HEK293T (cell line): ENCODE measurements around the gene TDP2.
"Not testable (repeated sequence)": the region's sequence is repeated elsewhere in the genome, so short reads cannot be mapped to it uniquely, and the experiment has no call there.

Experiments used
- CTCF ChIA-PET: fragments of 350-600 bp; formaldehyde crosslinking; extraction: SDS; loops from one replicate; lab custom pipeline; 2021; ENCODE audit warnings: antibody characterized with exemption, inconsistent platforms; lab: Yijun Ruan, JAX
- POLR2A ChIA-PET: fragments of 350-600 bp; formaldehyde crosslinking; extraction: SDS; loops from one replicate; lab custom pipeline; 2020; ENCODE audit warnings: antibody characterized with exemption, inconsistent platforms; lab: Yijun Ruan, JAX
- DNase-seq: peaks from one replicate; pipeline ENCODE4 v3.0.0; 2012; ENCODE audit warnings: mixed read lengths; ENCODE audit errors: extremely low spot score
- ARNT ChIP-seq: fragments of 450-650 bp; IDR thresholded peaks from 2 replicates; pipeline ENCODE4 v1.6.1; 2017; ENCODE audit warnings: mild to moderate bottlenecking
- BHLHE40 ChIP-seq: fragments of 450-650 bp; IDR thresholded peaks from 2 replicates; pipeline ENCODE4 v1.6.1; 2016; ENCODE audit warnings: mild to moderate bottlenecking, moderate library complexity, borderline replicate concordance
- CTBP1 ChIP-seq: fragments of 450-650 bp; IDR thresholded peaks from 2 replicates; pipeline ENCODE4 v1.6.1; 2016; ENCODE audit warnings: borderline replicate concordance
- ELF4 ChIP-seq: fragments of 450-650 bp; IDR thresholded peaks from 2 replicates; pipeline ENCODE4 v1.6.1; 2017; ENCODE audit warnings: antibody characterized with exemption
- FOXA1 ChIP-seq: fragments of 450-650 bp; IDR thresholded peaks from 2 replicates; pipeline ENCODE4 v1.6.1; 2016; ENCODE audit warnings: mild to moderate bottlenecking
- FOXK2 ChIP-seq: fragments of 450-650 bp; IDR thresholded peaks from 2 replicates; pipeline ENCODE4 v1.6.1; 2016; ENCODE audit warnings: mild to moderate bottlenecking
- FOXM1 ChIP-seq: fragments of 450-650 bp; IDR thresholded peaks from 2 replicates; pipeline ENCODE4 v1.6.1; 2017; ENCODE audit warnings: mild to moderate bottlenecking, borderline replicate concordance
- HDGF ChIP-seq: fragments of 450-650 bp; IDR thresholded peaks from 2 replicates; pipeline ENCODE4 v1.6.1; 2017; ENCODE audit warnings: antibody characterized with exemption, borderline replicate concordance
- L3MBTL2 ChIP-seq: fragments of 450-650 bp; conservative IDR thresholded peaks from 2 replicates; pipeline ENCODE4 v1.6.1; 2016; ENCODE audit warnings: mild to moderate bottlenecking
- LEF1 ChIP-seq: fragments of 450-650 bp; IDR thresholded peaks from 2 replicates; pipeline ENCODE4 v1.6.1; 2017; ENCODE audit warnings: mild to moderate bottlenecking, borderline replicate concordance
- NFRKB ChIP-seq: fragments of 450-650 bp; IDR thresholded peaks from 2 replicates; pipeline ENCODE4 v1.6.1; 2016; ENCODE audit warnings: mild to moderate bottlenecking, moderate library complexity
- SP1 ChIP-seq: fragments of 450-650 bp; IDR thresholded peaks from 2 replicates; pipeline ENCODE4 v1.6.1; 2017
- SUZ12 ChIP-seq: fragments of 450-650 bp; IDR thresholded peaks from 2 replicates; pipeline ENCODE4 v1.6.1; 2016; ENCODE audit warnings: mild to moderate bottlenecking
- TARDBP ChIP-seq: fragments of 450-650 bp; IDR thresholded peaks from 2 replicates; pipeline ENCODE4 v1.6.1; 2016
- ZNF384 ChIP-seq: fragments of 450-650 bp; IDR thresholded peaks from 2 replicates; pipeline ENCODE4 v1.6.1; 2016
- TF ChIP-seq, protein P1 (sequence below): fragments of 450-650 bp; IDR thresholded peaks from 2 replicates; pipeline ENCODE4 v1.6.1; 2016

The TDP2 gene

GRCh38 chr6:24649691-24650090 lies 17.0 kb downstream of the TDP2 start:
- ChIA-PET POLR2A (no interaction called here), CTCF (interaction anchor here (1.2 kb wide), 1 partner anchor 261 kb away, joined by 4 read pairs; no protein-coding TSS in a partner anchor)
- no peak for TF ChIP-seq FOXM1
- TF ChIP-seq CTBP1: no peak
- no peak for TF ChIP-seq L3MBTL2
- no peak for TF ChIP-seq SUZ12
- no peak for TF ChIP-seq SP1
- TF ChIP-seq FOXA1: no peak
- DNase-seq: no peak

- CTCF ChIA-PET: interaction anchor here (0.6 kb wide), 2 partner anchors 18 to 154 kb away, joined by 3 to 4 read pairs; partner anchors contain the start of genes ALDH5A1 and TDP2
- TF ChIP-seq ARNT: no peak
- POLR2A ChIA-PET: no interaction called here
- no peak for DNase-seq
Measured at GRCh38 chr6:24648276-24648675, 18.4 kb downstream of the TDP2 start.

- TF ChIP-seq NFRKB: no peak
- TF ChIP-seq CTBP1: no peak
- TF ChIP-seq LEF1: no peak
- TF ChIP-seq BHLHE40: no peak
- TF ChIP-seq, protein P1, sequence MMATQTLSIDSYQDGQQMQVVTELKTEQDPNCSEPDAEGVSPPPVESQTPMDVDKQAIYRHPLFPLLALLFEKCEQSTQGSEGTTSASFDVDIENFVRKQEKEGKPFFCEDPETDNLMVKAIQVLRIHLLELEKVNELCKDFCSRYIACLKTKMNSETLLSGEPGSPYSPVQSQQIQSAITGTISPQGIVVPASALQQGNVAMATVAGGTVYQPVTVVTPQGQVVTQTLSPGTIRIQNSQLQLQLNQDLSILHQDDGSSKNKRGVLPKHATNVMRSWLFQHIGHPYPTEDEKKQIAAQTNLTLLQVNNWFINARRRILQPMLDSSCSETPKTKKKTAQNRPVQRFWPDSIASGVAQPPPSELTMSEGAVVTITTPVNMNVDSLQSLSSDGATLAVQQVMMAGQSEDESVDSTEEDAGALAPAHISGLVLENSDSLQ: no peak
- TF ChIP-seq SP1: no peak
- TF ChIP-seq ZNF384: no peak
- no peak for TF ChIP-seq ARNT
- no peak for TF ChIP-seq L3MBTL2
- no peak for DNase-seq
- CTCF ChIA-PET: no interaction called here
- POLR2A ChIA-PET: interaction anchor here (1.5 kb wide), 1 partner anchor 10 kb away, joined by 3 read pairs; no protein-coding TSS in a partner anchor
Measured at GRCh38 chr6:24646771-24647170, 19.9 kb downstream of the TDP2 start.

- CTCF ChIA-PET: no interaction called here
- TF ChIP-seq TARDBP (no peak), FOXK2 (no peak)
- DNase-seq: no peak
- POLR2A ChIA-PET: no interaction called here
Measured at GRCh38 chr6:24644377-24644776, 22.3 kb downstream of the TDP2 start.

DNA sequence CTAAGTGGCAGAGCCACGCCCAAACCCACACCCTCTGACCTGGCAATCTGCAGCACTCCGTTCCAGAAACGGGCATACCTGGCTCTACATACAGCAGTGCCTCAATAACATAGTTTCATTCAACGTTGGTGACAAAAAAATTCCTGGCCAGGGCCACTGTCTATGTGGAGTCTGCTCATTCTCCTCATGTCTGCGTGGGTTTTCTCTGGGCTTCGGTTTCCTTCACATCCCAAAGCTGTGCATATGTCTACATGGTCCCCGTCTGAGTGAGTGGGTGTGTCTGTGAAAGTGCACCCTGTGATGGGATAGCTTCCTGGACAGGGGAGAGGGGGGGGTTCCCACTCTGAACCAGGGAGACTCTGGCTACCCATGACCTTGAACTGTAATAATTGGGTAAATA lies 22.8 kb downstream of the TDP2 start:
- no peak for DNase-seq
- TF ChIP-seq TARDBP (no peak), FOXA1 (no peak), L3MBTL2 (no peak), CTBP1 (no peak), SUZ12 (no peak), ZNF384 (no peak)
- POLR2A ChIA-PET: no interaction called here
- CTCF ChIA-PET: no interaction called here

DNA sequence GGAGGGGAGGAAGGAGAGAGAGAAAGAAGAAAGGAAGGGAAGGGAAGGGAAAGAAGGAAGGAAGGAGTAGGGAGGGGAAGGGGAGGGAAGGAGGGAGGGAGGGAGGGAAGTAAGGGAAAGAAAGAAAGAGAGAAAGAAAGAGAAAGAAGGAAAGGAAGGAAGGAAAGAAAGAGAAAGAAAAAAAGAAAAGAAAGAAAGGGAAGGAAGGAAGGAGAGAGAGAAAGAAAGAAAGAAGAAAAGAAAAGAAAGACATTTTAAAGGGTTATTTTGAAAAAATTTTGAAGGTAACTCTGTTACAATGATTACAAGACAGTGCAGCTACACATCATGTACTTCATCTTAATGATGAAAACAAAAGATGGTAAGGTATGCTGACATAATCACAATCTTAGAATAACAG lies 24.6 kb downstream of the TDP2 start:
- TF ChIP-seq, protein P1: no peak
- TF ChIP-seq SP1 (no peak), BHLHE40 (no peak), HDGF (no peak), NFRKB (no peak), SUZ12 (no peak), ELF4 (no peak), TARDBP (no peak), ZNF384 (no peak), FOXM1 (no peak), ARNT (no peak), CTBP1 (no peak), FOXK2 (no peak), L3MBTL2 (no peak), LEF1 (no peak), FOXA1 (no peak)
- CTCF ChIA-PET: no interaction called here
- no peak for DNase-seq
- POLR2A ChIA-PET: no interaction called here

- DNase-seq, CTCF ChIA-PET, POLR2A ChIA-PET: not testable (repeated sequence)
Measured at GRCh38 chr6:24640631-24641030, 26.1 kb downstream of the TDP2 start.

DNA sequence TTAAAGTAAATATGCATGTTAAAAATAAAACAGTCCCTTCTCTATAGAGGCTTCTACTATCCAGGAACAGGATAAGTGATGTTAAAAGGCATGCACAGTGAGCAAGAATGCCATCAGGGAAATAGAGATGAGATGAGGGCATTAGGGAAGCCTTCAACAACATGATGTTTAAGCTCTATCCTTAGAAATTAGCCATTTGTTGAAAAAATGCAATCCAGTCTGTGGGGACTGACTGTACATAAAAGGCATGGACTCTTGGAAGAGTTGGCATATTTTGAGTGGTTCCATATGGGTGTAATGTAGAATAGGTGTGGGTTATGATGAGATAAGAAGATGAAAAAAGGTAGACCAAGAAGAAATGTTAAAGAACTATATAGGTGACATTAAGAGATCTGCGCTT lies 26.5 kb downstream of the TDP2 start:
- DNase-seq: no peak
- POLR2A ChIA-PET: no interaction called here
- CTCF ChIA-PET: no interaction called here
- TF ChIP-seq BHLHE40 (no peak), HDGF (no peak), FOXM1 (no peak), ARNT (no peak), NFRKB (no peak), LEF1 (no peak), CTBP1 (no peak), SP1 (no peak), ZNF384 (no peak), FOXA1 (no peak), ELF4 (no peak), TARDBP (no peak), SUZ12 (no peak), L3MBTL2 (no peak), FOXK2 (no peak)
- TF ChIP-seq, protein P1: no peak
